ENCODE results near the gene CPNE4. TPM values are rescaled to one million over a fixed set of nuclear protein-coding genes. Genes with fewer than 3 reads are reported as not detected.

Gene CPNE4
- total RNA-seq, 2 experiments from 2014 or later, result not detected

- ATAC-seq (no peak), DNase-seq (no peak)
- ChIA-PET POLR2A (no interaction called here), CTCF (no interaction called here)
- H3K4me1 Mint-ChIP-seq (ENCODE audit: low read depth), result no peaks in the 10 kb centered on the region
- H3K27ac Mint-ChIP-seq, result no peak overlapping the region
- no peaks in the 10 kb centered on the region for H3K9me3 Mint-ChIP-seq
- no peaks in the 10 kb centered on the region for H3K36me3 Mint-ChIP-seq (ENCODE audit: low read depth)
- peaks cover 1% of the 10 kb centered on the region for H3K27me3 Mint-ChIP-seq
- intact Hi-C loops (cut with micrococcal nuclease), result no loop called here
- H3K4me3 Mint-ChIP-seq, result no peak overlapping the region
- TF ChIP-seq CTCF (IDR thresholded peaks at IDR 0.05), result no peak
Measured at GRCh38 chr3:131914090-131914691, 120.6 kb downstream of the CPNE4 start.

GRCh38 chr3:131912255-131912654 lies 122.6 kb downstream of the CPNE4 start:
- no peak for DNase-seq
- Mint-ChIP-seq H3K4me1 (ENCODE audit: low read depth) (no peaks in the 10 kb centered on the region), H3K27me3 (peaks cover 1% of the 10 kb centered on the region), H3K36me3 (ENCODE audit: low read depth) (no peaks in the 10 kb centered on the region), H3K4me3 (no peak overlapping the region), H3K9me3 (peaks cover 1% of the 10 kb centered on the region), H3K27ac (no peak overlapping the region)
- POLR2A ChIA-PET, result no interaction called here
- no peak for TF ChIP-seq CTCF (IDR thresholded peaks at IDR 0.05)
- CTCF ChIA-PET, result no interaction called here
- intact Hi-C loops (cut with micrococcal nuclease), result no loop called here
- ATAC-seq, result no peak

- no peak for DNase-seq
- H3K4me1 Mint-ChIP-seq (ENCODE audit: low read depth), result no peaks in the 10 kb centered on the region
- ChIA-PET CTCF (no interaction called here), POLR2A (no interaction called here)
- no peaks in the 10 kb centered on the region for H3K27me3 Mint-ChIP-seq
- intact Hi-C loops (cut with micrococcal nuclease), result no loop called here
- no peaks in the 10 kb centered on the region for H3K36me3 Mint-ChIP-seq (ENCODE audit: low read depth)
- no peak overlapping the region for H3K27ac Mint-ChIP-seq
- H3K4me3 Mint-ChIP-seq, result no peak overlapping the region
- H3K9me3 Mint-ChIP-seq, result peaks cover 3% of the 10 kb centered on the region
- TF ChIP-seq CTCF (IDR thresholded peaks at IDR 0.05), result no peak
- ATAC-seq, result no peak
Measured at GRCh38 chr3:131907796-131908195, 127.0 kb downstream of the CPNE4 start.

- DNase-seq, result no peak
- H3K36me3 Mint-ChIP-seq (ENCODE audit: low read depth), result no peaks in the 10 kb centered on the region
- H3K4me1 Mint-ChIP-seq (ENCODE audit: low read depth), result no peaks in the 10 kb centered on the region
- no peak overlapping the region for H3K4me3 Mint-ChIP-seq
- no peak for ATAC-seq
- TF ChIP-seq CTCF (IDR thresholded peaks at IDR 0.05), result no peak
- peaks cover 3% of the 10 kb centered on the region for H3K9me3 Mint-ChIP-seq
- intact Hi-C loops (cut with micrococcal nuclease), result no loop called here
- POLR2A ChIA-PET, result interaction anchor here (1.1 kb wide), 1 partner anchor 123 kb away, joined by 3 read pairs; no protein-coding TSS in a partner anchor
- no peak overlapping the region for H3K27ac Mint-ChIP-seq
- CTCF ChIA-PET, result interaction anchor here (1.0 kb wide), 1 partner anchor 11 kb away, joined by 3 read pairs; no protein-coding TSS in a partner anchor
- H3K27me3 Mint-ChIP-seq, result no peaks in the 10 kb centered on the region
Measured at GRCh38 chr3:131903988-131904415, 130.8 kb downstream of the CPNE4 start.

GRCh38 chr3:131901686-131902085 lies 133.1 kb downstream of the CPNE4 start:
- no peak for TF ChIP-seq CTCF (IDR thresholded peaks at IDR 0.05)
- ChIA-PET POLR2A (no interaction called here), CTCF (interaction anchor here (1.4 kb wide), 1 partner anchor 106 kb away, joined by 3 read pairs; no protein-coding TSS in a partner anchor)
- Mint-ChIP-seq H3K36me3 (ENCODE audit: low read depth) (no peaks in the 10 kb centered on the region), H3K4me3 (no peak overlapping the region), H3K27me3 (peaks cover 1% of the 10 kb centered on the region), H3K27ac (no peak overlapping the region), H3K9me3 (no peaks in the 10 kb centered on the region), H3K4me1 (ENCODE audit: low read depth) (no peaks in the 10 kb centered on the region)
- no peak for DNase-seq
- ATAC-seq, result no peak
- intact Hi-C loops (cut with micrococcal nuclease), result no loop called here

Data from activated CD8-positive, alpha-beta T cell treated with anti-CD3 and anti-CD28 coated beads for 36 hours (primary cell).